ENCODE results near the gene CD22. TPM values are rescaled to one million over a fixed set of nuclear protein-coding genes. Genes with fewer than 3 reads are reported as not detected.
"Not testable (repeated sequence)": the region's sequence is repeated elsewhere in the genome, so short reads cannot be mapped to it uniquely, and the experiment has no call there.

The CD22 gene
- total RNA-seq, 1 donor from 2014 or later: not detected

DNA sequence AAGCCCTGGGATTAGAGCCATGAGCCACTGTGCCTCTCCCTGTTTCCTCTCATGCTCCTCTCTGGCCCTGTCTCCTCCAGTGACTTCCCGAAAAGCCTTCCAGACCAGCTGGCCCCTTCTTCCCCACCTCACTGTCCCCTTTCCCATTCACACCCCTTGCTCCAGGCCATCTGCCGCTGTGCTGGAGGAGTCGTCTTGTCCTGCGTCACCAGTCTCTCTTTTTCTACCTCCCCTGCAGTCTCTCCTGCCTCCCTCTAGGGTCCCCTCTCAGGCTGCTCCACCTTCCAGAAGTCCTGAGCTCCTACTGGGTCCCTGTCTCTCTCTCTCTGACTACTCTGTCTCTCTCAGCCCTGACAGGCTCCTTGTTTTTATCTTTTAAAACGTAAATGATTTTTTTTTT is 13.4 kb downstream of the CD22 start:
- no peak for DNase-seq

- DNase-seq: no peak
Observed at GRCh38 chr19:35344511-35345031, 15.6 kb downstream of the CD22 start.

DNA sequence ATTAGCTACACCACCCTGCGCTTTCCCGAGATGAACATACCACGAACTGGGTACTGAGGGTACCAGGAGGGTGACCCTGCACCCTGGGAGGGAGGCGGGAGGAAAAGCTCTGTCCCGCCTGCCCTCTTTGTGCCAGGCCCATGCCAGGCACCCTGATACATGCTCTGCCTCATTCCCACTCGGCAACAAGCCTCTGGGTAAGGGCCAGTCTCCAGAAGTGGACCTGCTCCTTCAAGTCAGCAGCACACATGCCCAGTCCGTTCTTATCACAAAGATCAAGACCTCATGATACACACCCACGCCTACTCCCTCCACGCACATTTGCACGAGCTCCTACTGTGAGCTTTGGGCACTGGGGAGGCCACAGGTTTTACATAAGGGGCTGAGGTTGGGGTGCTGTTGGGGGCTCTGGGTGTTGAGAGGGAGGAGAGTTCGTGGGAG is 16.7 kb downstream of the CD22 start:
- no peak for DNase-seq

GRCh38 chr19:35346193-35347052 is 17.4 kb downstream of the CD22 start:
- no peak for DNase-seq

GRCh38 chr19:35347171-35347929 is 18.4 kb downstream of the CD22 start, which contains the start of gene FFAR1:
FFAR1 (plus strand) TSS chr19:35347902; CDS start chr19:35351552, 3,650 bp downstream.
- DNase-seq: no peak

DNA sequence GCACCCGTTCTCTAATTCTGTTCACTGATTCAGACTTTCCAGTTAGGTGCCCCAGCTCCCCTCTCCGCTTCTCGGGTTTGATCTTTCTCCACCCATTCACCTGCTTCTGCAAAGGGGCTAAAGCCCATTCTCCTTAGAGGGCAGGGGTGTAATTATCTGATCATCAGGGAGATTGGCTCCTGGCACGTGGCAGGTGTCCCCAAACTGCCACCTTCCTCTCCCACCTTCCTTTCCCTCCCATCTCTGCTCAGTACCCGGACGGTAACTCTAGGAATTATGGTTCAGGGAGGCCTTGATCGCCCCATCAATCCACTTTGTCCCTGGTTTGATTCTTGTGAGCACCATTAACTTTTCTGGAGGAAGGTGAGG is 18.9 kb downstream of the CD22 start:
- no peak for DNase-seq

DNA sequence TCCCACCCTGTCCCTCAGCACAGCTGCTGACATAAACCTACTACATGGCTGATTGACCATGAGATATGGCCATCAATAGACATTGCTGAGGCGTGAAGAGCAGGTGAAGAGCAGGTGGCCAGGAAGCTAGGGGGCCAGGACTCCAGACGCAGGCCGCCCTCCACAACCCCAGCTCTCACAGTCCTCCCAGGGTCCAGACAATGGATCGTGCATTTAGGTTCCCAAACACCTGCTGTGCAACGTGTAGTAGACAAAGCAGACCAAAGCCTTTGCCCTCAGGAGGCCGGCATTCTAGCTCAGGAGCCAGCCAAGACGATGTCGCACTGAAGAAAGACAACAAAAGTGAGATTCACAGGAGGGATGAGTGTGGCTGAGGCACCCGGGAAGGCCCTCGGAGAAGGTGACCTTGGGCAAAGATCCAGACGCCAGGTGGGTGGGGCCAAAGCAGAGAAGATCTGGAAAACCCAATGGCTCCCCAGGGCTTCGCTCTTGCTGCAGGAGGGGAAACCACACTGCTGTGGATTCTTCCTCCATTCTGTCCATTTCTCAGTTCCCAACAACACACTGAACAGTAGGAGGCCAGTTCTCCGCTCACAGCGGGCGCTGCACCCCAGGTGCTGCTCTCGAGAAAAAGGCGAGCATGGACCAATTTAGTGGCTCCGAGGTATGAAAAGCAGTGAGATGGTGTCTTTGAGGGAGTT is 20.1 kb downstream of the CD22 start:
- DNase-seq: no peak

GRCh38 chr19:35349614-35350521 is 20.9 kb downstream of the CD22 start:
- DNase-seq: no peak

GRCh38 chr19:35350591-35350990 is 21.6 kb downstream of the CD22 start:
- no peak for DNase-seq

- no peak for DNase-seq
Observed at GRCh38 chr19:35351411-35352176, 22.6 kb downstream of the CD22 start.

DNA sequence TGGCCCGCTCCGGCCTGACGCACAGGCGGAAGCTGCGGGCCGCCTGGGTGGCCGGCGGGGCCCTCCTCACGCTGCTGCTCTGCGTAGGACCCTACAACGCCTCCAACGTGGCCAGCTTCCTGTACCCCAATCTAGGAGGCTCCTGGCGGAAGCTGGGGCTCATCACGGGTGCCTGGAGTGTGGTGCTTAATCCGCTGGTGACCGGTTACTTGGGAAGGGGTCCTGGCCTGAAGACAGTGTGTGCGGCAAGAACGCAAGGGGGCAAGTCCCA is 23.1 kb downstream of the CD22 start:
- DNase-seq: no peak

GRCh38 chr19:35352448-35353304 is 23.7 kb downstream of the CD22 start:
- peak; percentile 38 for DNase-seq

DNA sequence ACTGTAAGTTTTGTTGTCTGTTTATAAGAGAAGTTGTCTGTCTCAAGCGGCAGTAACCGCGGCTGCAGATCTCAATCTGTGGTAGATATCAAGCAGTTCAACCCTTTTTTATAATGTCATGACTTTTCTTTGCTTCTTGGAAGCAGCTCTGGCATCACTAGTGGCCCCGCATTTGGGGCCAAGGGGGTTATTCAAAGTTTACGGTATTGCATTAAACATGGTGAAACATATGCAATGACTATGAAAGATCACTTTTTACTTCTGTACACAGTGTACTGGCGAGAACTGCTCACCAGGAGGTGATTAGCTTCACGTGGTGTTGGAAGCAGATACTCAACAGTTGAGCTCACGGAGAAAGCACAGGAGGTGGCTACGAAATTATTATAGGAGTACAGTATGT is 24.6 kb downstream of the CD22 start:
- DNase-seq: no peak

- DNase-seq: no peak
Observed at GRCh38 chr19:35354898-35355297, 25.9 kb downstream of the CD22 start.

DNA sequence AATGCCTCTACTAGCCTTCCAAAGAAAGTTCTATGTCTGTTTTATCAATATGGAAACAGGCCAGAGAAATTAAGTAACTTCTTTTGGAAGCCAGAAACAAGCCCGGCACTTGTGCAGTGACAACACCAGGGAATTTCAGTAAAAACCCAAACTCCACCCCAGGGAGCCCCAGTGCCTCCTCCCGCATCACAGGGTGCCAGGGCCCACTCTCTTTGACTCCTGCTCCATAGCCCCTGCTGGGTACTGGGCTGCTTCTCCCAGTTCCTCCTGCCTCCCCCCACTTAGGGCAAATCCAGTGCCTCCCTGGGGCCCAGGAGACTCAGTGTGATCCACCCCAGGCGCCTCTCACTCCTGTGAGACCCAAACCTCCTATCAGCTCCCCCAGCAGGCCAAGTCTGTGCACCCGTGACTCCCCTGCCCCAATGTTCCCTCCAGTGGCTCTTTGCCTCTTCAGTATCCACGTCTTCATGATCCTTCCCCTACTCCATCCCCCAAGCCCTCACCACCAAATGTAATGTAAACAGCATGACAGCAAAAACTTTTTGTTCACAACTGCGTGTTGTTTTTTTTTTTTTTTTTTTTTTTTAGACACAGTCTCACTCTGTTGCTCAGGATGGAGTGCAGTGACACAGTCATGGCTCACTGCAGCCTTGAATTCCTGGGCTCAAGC is 26.9 kb downstream of the CD22 start:
- no peak for DNase-seq

DNA sequence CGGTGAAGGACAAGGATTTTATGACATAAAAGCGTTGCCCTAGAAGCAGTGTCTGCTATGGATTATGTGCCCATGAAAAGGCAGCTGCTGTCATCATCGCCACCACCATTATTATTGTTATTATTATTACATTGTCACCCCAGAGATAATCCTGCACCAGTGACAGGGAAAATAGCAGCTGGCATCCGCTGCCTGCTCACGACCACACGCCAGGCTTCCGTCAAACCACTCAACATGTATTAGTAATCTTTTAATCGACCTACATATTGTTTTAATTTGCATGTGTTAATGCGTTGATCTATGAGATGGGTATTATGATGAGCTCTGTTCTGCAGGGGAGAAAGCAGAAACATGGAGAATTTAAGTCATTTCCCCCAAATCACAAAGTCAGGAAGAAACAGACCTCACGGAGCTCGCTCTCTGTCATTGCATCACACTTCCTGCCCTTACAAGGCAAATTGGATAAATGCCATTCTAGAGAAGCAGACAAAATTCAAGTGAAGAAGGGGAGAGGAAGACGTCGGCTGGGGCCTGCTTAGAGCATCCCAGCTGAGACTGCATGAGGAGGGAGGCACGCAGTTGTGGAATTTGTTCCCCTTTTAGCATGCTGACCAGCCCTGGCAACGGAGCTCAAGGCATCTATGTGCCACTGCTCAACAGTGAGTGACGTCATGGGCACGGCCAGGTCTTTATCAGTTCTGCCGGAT is 29.0 kb downstream of the CD22 start, which contains the start of gene FFAR3:
TSS of gene FFAR3 (plus strand) at position 594 of the 707 bp plus-strand sequence. CDS start 431 bp downstream, outside the sequence.
- no peak for DNase-seq

DNA sequence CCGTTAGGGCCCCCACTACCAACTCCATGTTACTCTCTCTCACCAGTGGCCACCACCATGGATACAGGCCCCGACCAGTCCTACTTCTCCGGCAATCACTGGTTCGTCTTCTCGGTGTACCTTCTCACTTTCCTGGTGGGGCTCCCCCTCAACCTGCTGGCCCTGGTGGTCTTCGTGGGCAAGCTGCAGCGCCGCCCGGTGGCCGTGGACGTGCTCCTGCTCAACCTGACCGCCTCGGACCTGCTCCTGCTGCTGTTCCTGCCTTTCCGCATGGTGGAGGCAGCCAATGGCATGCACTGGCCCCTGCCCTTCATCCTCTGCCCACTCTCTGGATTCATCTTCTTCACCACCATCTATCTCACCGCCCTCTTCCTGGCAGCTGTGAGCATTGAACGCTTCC is 29.8 kb downstream of the CD22 start:
- DNase-seq: not testable (repeated sequence)

- not testable (repeated sequence) for DNase-seq
Observed at GRCh38 chr19:35359395-35359794, 30.4 kb downstream of the CD22 start.

GRCh38 chr19:35360081-35360480 is 31.1 kb downstream of the CD22 start:
- DNase-seq: not testable (repeated sequence)

Data from occipital lobe (tissue), 2 donors.